ENCODE measurements around the gene SAP25. TPM values are rescaled to one million over a fixed set of nuclear protein-coding genes. Genes with fewer than 3 reads are reported as not detected.

The SAP25 gene
- total RNA-seq, 3 donors from 2014 or later (not counting 1 experiment from before 2014, with no cell fraction given) = 25.9 to 46.4 (median 32.5) TPM

- Mint-ChIP-seq H3K9me3 (no peaks in the 10 kb centered on the region), H3K27ac (peak overlapping the region; percentile 94 to 95), H3K36me3 (no peaks in the 10 kb centered on the region), H3K27me3 (ENCODE audit: low read depth in 2 of 2) (no peaks in the 10 kb centered on the region), H3K4me1 (peaks cover 79% of the 10 kb centered on the region in 2 donors), H3K4me3 (peak overlapping the region; percentile 88)
- 49% methylated on average over 10 of the region's 10 CpGs for WGBS (ENCODE audit: insufficient coverage)
- Histone ChIP-seq H3K4me3 (ENCODE audit: low read length) (peak overlapping the region; percentile 6), H3K27ac (ENCODE audit: low read length) (peak overlapping the region; percentile 76), H3K36me3 (ENCODE audit: control insufficient read depth, insufficient read depth, low read length) (peaks cover 4% of the 10 kb centered on the region), H3K4me1 (ENCODE audit: control insufficient read depth, insufficient read depth, low read length) (peaks cover 81% of the 10 kb centered on the region), H3K27me3 (ENCODE audit: control insufficient read depth, insufficient read depth, low read length) (no peaks in the 10 kb centered on the region), H3K9me3 (ENCODE audit: control insufficient read depth, insufficient read depth, low read length) (no peaks in the 10 kb centered on the region)
- peak; percentile 74 to 95 (median 86) for ATAC-seq
- peak in 1 of 2 donors; percentile 76 for DNase-seq
- TF ChIP-seq CTCF (IDR thresholded peaks at IDR 0.05) = no peak
- intact Hi-C loops (cut with micrococcal nuclease) = loop anchor here (5.0 kb wide), 2 partner anchors 41 to 69 kb away; partner anchors contain the start of genes FBXO24, LRCH4 and TSC22D4
Observed at GRCh38 chr7:100546129-100546925, 27.4 kb downstream of the SAP25 start.

GRCh38 chr7:100545360-100546128 lies 28.2 kb downstream of the SAP25 start:
- WGBS (ENCODE audit: insufficient coverage) = 24% methylated on average over 2 of the region's 3 CpGs
- DNase-seq = peak in 1 of 2 donors; percentile 59
- Histone ChIP-seq H3K4me1 (ENCODE audit: control insufficient read depth, insufficient read depth, low read length) (peaks cover 80% of the 10 kb centered on the region), H3K4me3 (ENCODE audit: low read length) (no peak overlapping the region), H3K27me3 (ENCODE audit: control insufficient read depth, insufficient read depth, low read length) (no peaks in the 10 kb centered on the region), H3K36me3 (ENCODE audit: control insufficient read depth, insufficient read depth, low read length) (peaks cover 4% of the 10 kb centered on the region), H3K9me3 (ENCODE audit: control insufficient read depth, insufficient read depth, low read length) (no peaks in the 10 kb centered on the region), H3K27ac (ENCODE audit: low read length) (peak overlapping the region; percentile 76)
- no peaks in the 10 kb centered on the region for H3K9me3 Mint-ChIP-seq
- no peaks in the 10 kb centered on the region for H3K27me3 Mint-ChIP-seq (ENCODE audit: low read depth in 2 of 2)
- intact Hi-C loops (cut with micrococcal nuclease) = loop anchor here (2.0 to 5.0 kb wide), 3 partner anchors 13 to 68 kb away; partner anchors contain the start of genes FBXO24, LRCH4 and TSC22D4
- ATAC-seq = peak; percentile 28 to 72 (median 55)
- H3K27ac Mint-ChIP-seq = peak overlapping the region; percentile 94 to 95
- H3K4me1 Mint-ChIP-seq = peaks cover 80 to 85% of the 10 kb centered on the region in 2 donors
- H3K36me3 Mint-ChIP-seq = no peaks in the 10 kb centered on the region
- H3K4me3 Mint-ChIP-seq = peak overlapping the region; percentile 88
- no peak for TF ChIP-seq CTCF (IDR thresholded peaks at IDR 0.05)

GRCh38 chr7:100544967-100545359 lies 28.7 kb downstream of the SAP25 start:
- peaks cover 83% of the 10 kb centered on the region for H3K4me1 ChIP-seq (ENCODE audit: control insufficient read depth, insufficient read depth, low read length)
- peak overlapping the region; percentile 94 to 95 for H3K27ac Mint-ChIP-seq
- no peak for ATAC-seq
- H3K27ac ChIP-seq (ENCODE audit: low read length) = peak overlapping the region; percentile 76
- H3K4me3 Mint-ChIP-seq = peak overlapping the region; percentile 54
- H3K4me1 Mint-ChIP-seq = peaks cover 80 to 85% of the 10 kb centered on the region in 2 donors
- no peak for DNase-seq
- no peaks in the 10 kb centered on the region for H3K27me3 ChIP-seq (ENCODE audit: control insufficient read depth, insufficient read depth, low read length)
- 58% methylated on average over 1 of the region's 1 CpG for WGBS (ENCODE audit: insufficient coverage)
- intact Hi-C loops (cut with micrococcal nuclease) = loop anchor here (2.0 to 5.0 kb wide), 3 partner anchors 14 to 68 kb away; partner anchors contain the start of genes FBXO24, LRCH4 and TSC22D4
- no peak overlapping the region for H3K4me3 ChIP-seq (ENCODE audit: low read length)
- no peaks in the 10 kb centered on the region for H3K27me3 Mint-ChIP-seq (ENCODE audit: low read depth in 2 of 2)
- no peak for TF ChIP-seq CTCF (IDR thresholded peaks at IDR 0.05)
- H3K9me3 ChIP-seq (ENCODE audit: control insufficient read depth, insufficient read depth, low read length) = no peaks in the 10 kb centered on the region
- no peaks in the 10 kb centered on the region for H3K9me3 Mint-ChIP-seq
- H3K36me3 ChIP-seq (ENCODE audit: control insufficient read depth, insufficient read depth, low read length) = peaks cover 4% of the 10 kb centered on the region
- H3K36me3 Mint-ChIP-seq = no peaks in the 10 kb centered on the region
